ENCODE measurements around the gene HIPK3. TPM values are rescaled to one million over a fixed set of nuclear protein-coding genes. Genes with fewer than 3 reads are reported as not detected.

Gene HIPK3
- total and polyA plus RNA-seq, 7 experiments from 2014 or later = 24.0 to 92.5 (median 55.0) TPM

- ATAC-seq (no peak), DNase-seq (no peak)
- H3K27me3 ChIP-seq (ENCODE audit: control insufficient read depth in 2 of 2, insufficient read depth in 2 of 2, low read length in 2 of 2) = no peaks in the 10 kb centered on the region
- Mint-ChIP-seq H3K9me3 (peaks cover 0 to 12% (median 3%) of the 10 kb centered on the region in 11 donors), H3K27ac (no peak overlapping the region), H3K4me3 (no peak overlapping the region), H3K4me1 (no peaks in the 10 kb centered on the region), H3K36me3 (no peaks in the 10 kb centered on the region), H3K27me3 (peaks cover 13 to 34% (median 20%) of the 10 kb centered on the region in 5 donors)
- ChIA-PET CTCF (no interaction called here), POLR2A (no interaction called here)
- H3K9me3 ChIP-seq (ENCODE audit: control insufficient read depth in 2 of 3, low read length in 3 of 3) = no peaks in the 10 kb centered on the region
- H3K27ac ChIP-seq (ENCODE audit: low read depth, low read length) = no peak overlapping the region
- no peaks in the 10 kb centered on the region for H3K36me3 ChIP-seq (ENCODE audit: control insufficient read depth in 2 of 3, insufficient read depth in 3 of 3, low read length in 3 of 3)
- H3K4me3 ChIP-seq (ENCODE audit: low read length) = no peak overlapping the region
- H3K4me1 ChIP-seq (ENCODE audit: control insufficient read depth in 2 of 2, insufficient read depth in 2 of 2, low read length in 2 of 2) = no peaks in the 10 kb centered on the region
- intact Hi-C loops (cut with micrococcal nuclease) = no loop called here
These were observed 126.1 kb downstream of the HIPK3 start for GRCh38 chr11:33383075-33383919.

DNA sequence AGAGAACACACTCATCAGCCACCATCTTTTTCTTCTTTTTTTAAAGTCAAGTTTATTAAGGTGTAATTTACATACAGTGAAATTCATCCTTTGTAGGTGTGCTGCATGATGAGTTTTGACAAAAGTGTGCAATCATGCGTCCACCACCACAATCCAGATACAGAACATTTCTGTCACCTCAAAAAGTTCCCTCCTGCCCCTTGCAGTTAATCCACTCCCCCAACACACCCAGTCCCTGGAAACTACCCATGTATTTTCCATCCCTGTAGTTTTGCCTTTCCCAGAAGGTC lies 126.7 kb downstream of the HIPK3 start:
- H3K4me1 ChIP-seq (ENCODE audit: control insufficient read depth in 2 of 2, insufficient read depth in 2 of 2, low read length in 2 of 2) = no peaks in the 10 kb centered on the region
- H3K27me3 ChIP-seq (ENCODE audit: control insufficient read depth in 2 of 2, insufficient read depth in 2 of 2, low read length in 2 of 2) = no peaks in the 10 kb centered on the region
- no peaks in the 10 kb centered on the region for H3K9me3 ChIP-seq (ENCODE audit: control insufficient read depth in 2 of 3, low read length in 3 of 3)
- H3K27ac ChIP-seq (ENCODE audit: low read depth, low read length) = no peak overlapping the region
- no peak overlapping the region for H3K4me3 Mint-ChIP-seq
- H3K36me3 ChIP-seq (ENCODE audit: control insufficient read depth in 2 of 3, insufficient read depth in 3 of 3, low read length in 3 of 3) = no peaks in the 10 kb centered on the region
- H3K36me3 Mint-ChIP-seq = no peaks in the 10 kb centered on the region
- CTCF ChIA-PET = no interaction called here
- peaks cover 7 to 31% (median 17%) of the 10 kb centered on the region in 5 donors for H3K27me3 Mint-ChIP-seq
- H3K9me3 Mint-ChIP-seq = peaks cover 0 to 12% (median 3%) of the 10 kb centered on the region in 11 donors
- ATAC-seq (no peak), DNase-seq (no peak)
- no peak overlapping the region for H3K4me3 ChIP-seq (ENCODE audit: low read length)
- POLR2A ChIA-PET = no interaction called here
- no peak overlapping the region for H3K27ac Mint-ChIP-seq
- intact Hi-C loops (cut with micrococcal nuclease) = no loop called here
- H3K4me1 Mint-ChIP-seq = no peaks in the 10 kb centered on the region

- Histone ChIP-seq H3K4me3 (ENCODE audit: low read length) (no peak overlapping the region), H3K27me3 (ENCODE audit: control insufficient read depth in 2 of 2, insufficient read depth in 2 of 2, low read length in 2 of 2) (no peaks in the 10 kb centered on the region), H3K9me3 (ENCODE audit: control insufficient read depth in 2 of 3, low read length in 3 of 3) (no peaks in the 10 kb centered on the region), H3K27ac (ENCODE audit: low read depth, low read length) (no peak overlapping the region), H3K36me3 (ENCODE audit: control insufficient read depth in 2 of 3, insufficient read depth in 3 of 3, low read length in 3 of 3) (no peaks in the 10 kb centered on the region), H3K4me1 (ENCODE audit: control insufficient read depth in 2 of 2, insufficient read depth in 2 of 2, low read length in 2 of 2) (no peaks in the 10 kb centered on the region)
- ATAC-seq = no peak
- Mint-ChIP-seq H3K9me3 (peaks cover 0 to 12% (median 3%) of the 10 kb centered on the region in 11 donors), H3K27ac (no peak overlapping the region), H3K4me1 (no peaks in the 10 kb centered on the region), H3K4me3 (no peak overlapping the region), H3K36me3 (no peaks in the 10 kb centered on the region), H3K27me3 (peaks cover 6 to 32% (median 17%) of the 10 kb centered on the region in 5 donors)
- ChIA-PET POLR2A (no interaction called here), CTCF (no interaction called here)
- intact Hi-C loops (cut with micrococcal nuclease) = no loop called here
- DNase-seq = no peak
These were observed 127.0 kb downstream of the HIPK3 start for GRCh38 chr11:33384220-33384619.

DNA sequence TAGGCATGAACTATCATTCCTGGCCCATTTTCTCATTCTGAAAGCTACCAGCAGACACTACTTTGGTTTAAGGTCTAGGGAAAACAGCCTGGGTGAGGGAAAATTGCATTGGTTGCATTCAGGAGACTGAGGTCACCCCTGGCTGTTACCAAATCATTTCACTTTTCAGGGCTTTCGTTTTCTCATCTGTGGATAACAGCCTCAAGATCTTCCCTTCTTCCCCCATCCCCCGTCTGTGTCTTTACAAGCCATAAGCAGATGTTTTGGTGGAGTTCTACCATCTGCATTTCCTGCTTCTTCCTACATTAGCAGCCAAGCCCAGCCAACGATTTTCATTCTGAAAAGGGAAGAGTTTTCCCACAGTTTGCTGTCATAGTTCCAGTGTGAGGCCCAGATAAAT lies 130.4 kb downstream of the HIPK3 start:
- Mint-ChIP-seq H3K36me3 (no peaks in the 10 kb centered on the region), H3K27me3 (peaks cover 10 to 36% (median 11%) of the 10 kb centered on the region in 5 donors), H3K27ac (no peak overlapping the region), H3K4me3 (no peak overlapping the region), H3K4me1 (no peaks in the 10 kb centered on the region), H3K9me3 (peaks cover 0 to 12% (median 3%) of the 10 kb centered on the region in 11 donors)
- Histone ChIP-seq H3K4me3 (ENCODE audit: low read length) (no peak overlapping the region), H3K27ac (ENCODE audit: low read depth, low read length) (no peak overlapping the region), H3K9me3 (ENCODE audit: control insufficient read depth in 2 of 3, low read length in 3 of 3) (no peaks in the 10 kb centered on the region), H3K4me1 (ENCODE audit: control insufficient read depth in 2 of 2, insufficient read depth in 2 of 2, low read length in 2 of 2) (no peaks in the 10 kb centered on the region), H3K36me3 (ENCODE audit: control insufficient read depth in 2 of 3, insufficient read depth in 3 of 3, low read length in 3 of 3) (no peaks in the 10 kb centered on the region), H3K27me3 (ENCODE audit: control insufficient read depth in 2 of 2, insufficient read depth in 2 of 2, low read length in 2 of 2) (no peaks in the 10 kb centered on the region)
- DNase-seq = no peak
- no peak for ATAC-seq
- intact Hi-C loops (cut with micrococcal nuclease) = no loop called here
- CTCF ChIA-PET = no interaction called here
- POLR2A ChIA-PET = no interaction called here

DNA sequence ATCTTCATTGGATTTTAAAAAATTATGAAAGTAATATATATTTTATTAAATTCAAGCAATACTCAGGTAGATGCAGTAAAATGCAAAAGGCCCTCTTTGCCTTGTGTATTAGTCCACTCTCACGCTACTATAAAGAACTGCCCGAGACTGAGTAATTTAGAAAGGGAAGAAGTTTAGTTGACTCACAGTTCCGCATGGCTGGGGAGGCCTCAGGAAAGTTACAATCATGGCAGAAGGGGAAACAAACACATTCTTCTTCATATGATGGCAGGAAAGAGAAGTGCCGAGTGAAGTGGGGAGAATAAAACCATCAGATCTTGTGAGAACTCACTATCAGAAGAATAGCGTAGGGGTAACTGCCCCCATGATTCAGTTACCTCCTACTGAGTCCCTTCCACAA lies 130.8 kb downstream of the HIPK3 start:
- no peak for DNase-seq
- H3K36me3 Mint-ChIP-seq = no peaks in the 10 kb centered on the region

DNA sequence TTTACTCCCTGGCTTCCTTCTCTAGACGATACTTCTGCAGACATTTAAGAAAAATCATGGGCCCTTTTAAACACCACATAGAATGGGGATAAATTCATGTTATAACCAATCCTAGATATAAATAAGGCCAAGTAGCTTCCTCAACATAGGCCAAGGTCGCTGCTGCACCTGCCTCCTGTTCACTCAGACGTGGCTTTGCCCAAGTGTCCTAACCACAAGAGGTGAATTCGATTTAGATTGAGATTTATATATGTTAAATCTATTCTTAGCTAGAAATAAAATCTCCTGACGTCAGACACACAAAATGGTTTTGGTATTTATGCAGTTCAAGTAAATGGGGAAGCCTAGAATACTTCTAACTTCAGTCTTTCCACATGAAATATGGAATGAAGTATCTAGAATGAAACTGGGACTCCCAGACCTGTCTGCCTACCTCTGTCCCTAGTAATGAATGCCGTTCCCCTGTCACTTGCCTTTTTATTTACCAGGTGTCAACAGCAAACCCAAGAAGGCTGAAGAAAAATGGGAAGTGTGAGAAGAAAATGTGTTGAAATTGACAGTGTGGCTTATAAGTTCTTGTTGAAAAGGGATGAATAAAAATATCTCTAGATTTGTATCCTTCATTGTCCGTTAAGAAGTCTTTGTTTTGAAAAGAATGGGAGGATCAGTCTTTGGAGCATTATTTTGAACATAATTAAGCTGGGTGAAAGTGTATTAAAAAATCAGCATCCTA lies 131.8 kb downstream of the HIPK3 start:
- ATAC-seq (no peak), DNase-seq (no peak)
- no peaks in the 10 kb centered on the region for H3K4me1 ChIP-seq (ENCODE audit: control insufficient read depth in 2 of 2, insufficient read depth in 2 of 2, low read length in 2 of 2)
- no peaks in the 10 kb centered on the region for H3K27me3 ChIP-seq (ENCODE audit: control insufficient read depth in 2 of 2, insufficient read depth in 2 of 2, low read length in 2 of 2)
- no peaks in the 10 kb centered on the region for H3K36me3 ChIP-seq (ENCODE audit: control insufficient read depth in 2 of 3, insufficient read depth in 3 of 3, low read length in 3 of 3)
- intact Hi-C loops (cut with micrococcal nuclease) = no loop called here
- no peaks in the 10 kb centered on the region for H3K4me1 Mint-ChIP-seq
- peaks cover 0 to 12% (median 3%) of the 10 kb centered on the region in 11 donors for H3K9me3 Mint-ChIP-seq
- H3K36me3 Mint-ChIP-seq = no peaks in the 10 kb centered on the region
- CTCF ChIA-PET = no interaction called here
- no peak overlapping the region for H3K4me3 Mint-ChIP-seq
- no peak overlapping the region for H3K4me3 ChIP-seq (ENCODE audit: low read length)
- no peak overlapping the region for H3K27ac Mint-ChIP-seq
- H3K9me3 ChIP-seq (ENCODE audit: control insufficient read depth in 2 of 3, low read length in 3 of 3) = no peaks in the 10 kb centered on the region
- no peak overlapping the region for H3K27ac ChIP-seq (ENCODE audit: low read depth, low read length)
- POLR2A ChIA-PET = no interaction called here
- peaks cover 8 to 38% (median 21%) of the 10 kb centered on the region in 5 donors for H3K27me3 Mint-ChIP-seq

More for the DNA sequence above, 130.8 kb downstream of the HIPK3 start:
- Mint-ChIP-seq H3K4me3 (no peak overlapping the region), H3K27ac (no peak overlapping the region), H3K9me3 (peaks cover 0 to 12% (median 3%) of the 10 kb centered on the region in 11 donors), H3K4me1 (no peaks in the 10 kb centered on the region), H3K27me3 (peaks cover 10 to 36% (median 13%) of the 10 kb centered on the region in 5 donors)
- no peaks in the 10 kb centered on the region for H3K9me3 ChIP-seq (ENCODE audit: control insufficient read depth in 2 of 3, low read length in 3 of 3)
- no peaks in the 10 kb centered on the region for H3K27me3 ChIP-seq (ENCODE audit: control insufficient read depth in 2 of 2, insufficient read depth in 2 of 2, low read length in 2 of 2)
- no peak overlapping the region for H3K27ac ChIP-seq (ENCODE audit: low read depth, low read length)
- ChIA-PET POLR2A (no interaction called here), CTCF (no interaction called here)
- H3K36me3 ChIP-seq (ENCODE audit: control insufficient read depth in 2 of 3, insufficient read depth in 3 of 3, low read length in 3 of 3) = no peaks in the 10 kb centered on the region
- H3K4me3 ChIP-seq (ENCODE audit: low read length) = no peak overlapping the region
- ATAC-seq = no peak
- intact Hi-C loops (cut with micrococcal nuclease) = no loop called here
- no peaks in the 10 kb centered on the region for H3K4me1 ChIP-seq (ENCODE audit: control insufficient read depth in 2 of 2, insufficient read depth in 2 of 2, low read length in 2 of 2)

DNA sequence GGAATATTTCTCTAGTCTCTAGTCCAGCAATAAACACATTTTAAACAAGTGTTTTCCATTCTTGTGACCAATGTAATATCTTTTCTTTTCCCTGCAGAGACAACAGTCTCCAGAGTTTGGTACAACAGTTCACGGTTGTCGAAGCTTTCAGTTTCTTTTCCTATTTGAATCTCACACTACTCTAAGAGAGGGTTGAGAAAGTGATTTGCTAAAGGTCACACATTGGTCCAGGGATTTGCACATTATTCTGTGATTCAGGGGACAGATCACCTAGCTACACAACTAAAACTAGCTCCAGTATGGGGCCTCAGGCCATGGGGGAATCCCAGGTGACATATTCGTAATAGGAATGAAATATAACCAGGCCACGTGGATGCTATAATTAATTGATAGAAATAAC lies 132.5 kb downstream of the HIPK3 start:
- H3K4me1 Mint-ChIP-seq = no peaks in the 10 kb centered on the region
- H3K36me3 Mint-ChIP-seq = no peaks in the 10 kb centered on the region
- intact Hi-C loops (cut with micrococcal nuclease) = no loop called here
- POLR2A ChIA-PET = no interaction called here
- H3K27me3 Mint-ChIP-seq = peaks cover 3 to 36% (median 21%) of the 10 kb centered on the region in 5 donors
- H3K27ac Mint-ChIP-seq = no peak overlapping the region
- no peaks in the 10 kb centered on the region for H3K36me3 ChIP-seq (ENCODE audit: control insufficient read depth in 2 of 3, insufficient read depth in 3 of 3, low read length in 3 of 3)
- no peak for ATAC-seq
- H3K4me3 Mint-ChIP-seq = no peak overlapping the region
- no peaks in the 10 kb centered on the region for H3K4me1 ChIP-seq (ENCODE audit: control insufficient read depth in 2 of 2, insufficient read depth in 2 of 2, low read length in 2 of 2)
- H3K4me3 ChIP-seq (ENCODE audit: low read length) = no peak overlapping the region
- CTCF ChIA-PET = no interaction called here
- H3K27ac ChIP-seq (ENCODE audit: low read depth, low read length) = no peak overlapping the region
- DNase-seq = no peak
- no peaks in the 10 kb centered on the region for H3K9me3 ChIP-seq (ENCODE audit: control insufficient read depth in 2 of 3, low read length in 3 of 3)
- peaks cover 0 to 12% (median 3%) of the 10 kb centered on the region in 11 donors for H3K9me3 Mint-ChIP-seq
- no peaks in the 10 kb centered on the region for H3K27me3 ChIP-seq (ENCODE audit: control insufficient read depth in 2 of 2, insufficient read depth in 2 of 2, low read length in 2 of 2)
